Activated T-helper 17 cell treated with anti-CD3 and anti-CD28 coated beads, Interleukin-2, amount 50 U/mL, for 72 hours (primary cell): ENCODE measurements around the gene EPG5. TPM values are rescaled to one million over a fixed set of nuclear protein-coding genes. Genes with fewer than 3 reads are reported as not detected.

Experiments
- ATAC-seq: fragments of 150-1000 bp; cut with Tn5 transposase; replicated peaks from 2 replicates; pipeline ENCODE4 v1.10.0; 2021; ENCODE audit warnings: mild to moderate bottlenecking, moderate library complexity
- H3K27ac Mint-ChIP-seq: one replicate; pipeline ENCODE4 v1.8.0; 2022; ENCODE audit warnings: mixed read lengths
- H3K27me3 Mint-ChIP-seq: one replicate; pipeline ENCODE4 v1.8.0; 2022; ENCODE audit warnings: mixed read lengths
- H3K36me3 Mint-ChIP-seq: one replicate; pipeline ENCODE4 v1.8.0; 2022; ENCODE audit warnings: low read depth, mild to moderate bottlenecking, mixed read lengths
- H3K4me1 Mint-ChIP-seq: one replicate; pipeline ENCODE4 v1.8.0; 2022; ENCODE audit warnings: mixed read lengths
- H3K4me3 Mint-ChIP-seq: one replicate; pipeline ENCODE4 v1.8.0; 2022; ENCODE audit warnings: mild to moderate bottlenecking, mixed read lengths
- H3K9me3 Mint-ChIP-seq: one replicate; pipeline ENCODE4 v1.8.0; 2022; ENCODE audit warnings: mixed read lengths
- total RNA-seq, 2 donors: library from RNA; stranded (reverse); gene quantifications; one replicate each; pipeline ENCODE4 v1.2.3, GENCODE V29; 2022

Gene EPG5
- total RNA-seq, 2 donors from 2014 or later: 22.9 to 24.0 TPM

- H3K36me3 Mint-ChIP-seq: peaks cover 50% of the 10 kb centered on the region
- no peaks in the 10 kb centered on the region for H3K9me3 Mint-ChIP-seq
- H3K4me1 Mint-ChIP-seq: peaks cover 51% of the 10 kb centered on the region
- ATAC-seq: no peak
- H3K27me3 Mint-ChIP-seq: no peaks in the 10 kb centered on the region
- peak overlapping the region; percentile 34 for H3K4me3 Mint-ChIP-seq
- H3K27ac Mint-ChIP-seq: peak overlapping the region; percentile 41
Measured at GRCh38 chr18:45958730-45959129, 8.4 kb downstream of the EPG5 start.

- no peak for ATAC-seq
- Mint-ChIP-seq H3K27ac (no peak overlapping the region), H3K4me1 (peaks cover 51% of the 10 kb centered on the region), H3K4me3 (no peak overlapping the region), H3K27me3 (no peaks in the 10 kb centered on the region), H3K9me3 (no peaks in the 10 kb centered on the region), H3K36me3 (peaks cover 57% of the 10 kb centered on the region)
Measured at GRCh38 chr18:45958027-45958426, 9.1 kb downstream of the EPG5 start.

- H3K36me3 Mint-ChIP-seq: peaks cover 63% of the 10 kb centered on the region
- H3K4me3 Mint-ChIP-seq: no peak overlapping the region
- H3K4me1 Mint-ChIP-seq: peaks cover 48% of the 10 kb centered on the region
- H3K27me3 Mint-ChIP-seq: no peaks in the 10 kb centered on the region
- H3K27ac Mint-ChIP-seq: no peak overlapping the region
- ATAC-seq: no peak
- no peaks in the 10 kb centered on the region for H3K9me3 Mint-ChIP-seq
Measured at GRCh38 chr18:45957100-45957499, 10.0 kb downstream of the EPG5 start.

- Mint-ChIP-seq H3K9me3 (no peaks in the 10 kb centered on the region), H3K27me3 (no peaks in the 10 kb centered on the region), H3K4me1 (peaks cover 30% of the 10 kb centered on the region), H3K4me3 (no peak overlapping the region), H3K36me3 (peaks cover 76% of the 10 kb centered on the region), H3K27ac (peak overlapping the region; percentile 45)
- peak; percentile 45 for ATAC-seq
Measured at GRCh38 chr18:45954070-45954934, 12.8 kb downstream of the EPG5 start.

- no peak overlapping the region for H3K4me3 Mint-ChIP-seq
- no peaks in the 10 kb centered on the region for H3K9me3 Mint-ChIP-seq
- peaks cover 100% of the 10 kb centered on the region for H3K36me3 Mint-ChIP-seq
- H3K27ac Mint-ChIP-seq: no peak overlapping the region
- ATAC-seq: no peak
- H3K4me1 Mint-ChIP-seq: peaks cover 25% of the 10 kb centered on the region
- no peaks in the 10 kb centered on the region for H3K27me3 Mint-ChIP-seq
Measured at GRCh38 chr18:45951016-45951714, 16.0 kb downstream of the EPG5 start.

- Mint-ChIP-seq H3K27ac (no peak overlapping the region), H3K27me3 (no peaks in the 10 kb centered on the region), H3K4me3 (no peak overlapping the region), H3K36me3 (peaks cover 100% of the 10 kb centered on the region), H3K4me1 (peaks cover 8% of the 10 kb centered on the region), H3K9me3 (no peaks in the 10 kb centered on the region)
- no peak for ATAC-seq
Measured at GRCh38 chr18:45945669-45946068, 21.5 kb downstream of the EPG5 start.

- peak overlapping the region; percentile 2 for H3K27ac Mint-ChIP-seq
- no peaks in the 10 kb centered on the region for H3K27me3 Mint-ChIP-seq
- no peaks in the 10 kb centered on the region for H3K9me3 Mint-ChIP-seq
- peak overlapping the region; percentile 1 for H3K4me3 Mint-ChIP-seq
- ATAC-seq: peak; percentile 71
- peaks cover 33% of the 10 kb centered on the region for H3K4me1 Mint-ChIP-seq
- peaks cover 92% of the 10 kb centered on the region for H3K36me3 Mint-ChIP-seq
Measured at GRCh38 chr18:45940724-45941123, 26.4 kb downstream of the EPG5 start.

- ATAC-seq: no peak
- no peak overlapping the region for H3K4me3 Mint-ChIP-seq
- H3K9me3 Mint-ChIP-seq: no peaks in the 10 kb centered on the region
- peaks cover 90% of the 10 kb centered on the region for H3K36me3 Mint-ChIP-seq
- no peak overlapping the region for H3K27ac Mint-ChIP-seq
- peaks cover 35% of the 10 kb centered on the region for H3K4me1 Mint-ChIP-seq
- H3K27me3 Mint-ChIP-seq: no peaks in the 10 kb centered on the region
Measured at GRCh38 chr18:45939236-45939635, 27.9 kb downstream of the EPG5 start.

- Mint-ChIP-seq H3K9me3 (no peaks in the 10 kb centered on the region), H3K27ac (peak overlapping the region; percentile 24), H3K4me1 (peaks cover 35% of the 10 kb centered on the region), H3K27me3 (no peaks in the 10 kb centered on the region), H3K36me3 (peaks cover 89% of the 10 kb centered on the region), H3K4me3 (peak overlapping the region; percentile 3)
- peak; percentile 74 for ATAC-seq
Measured at GRCh38 chr18:45938488-45938935, 28.6 kb downstream of the EPG5 start.

GRCh38 chr18:45935591-45936335 is 31.4 kb downstream of the EPG5 start:
- Mint-ChIP-seq H3K9me3 (no peaks in the 10 kb centered on the region), H3K36me3 (peaks cover 89% of the 10 kb centered on the region), H3K27ac (peak overlapping the region; percentile 28), H3K4me1 (peaks cover 27% of the 10 kb centered on the region), H3K4me3 (peak overlapping the region; percentile 3), H3K27me3 (no peaks in the 10 kb centered on the region)
- ATAC-seq: peak; percentile 77

GRCh38 chr18:45932708-45933107 is 34.4 kb downstream of the EPG5 start:
- H3K36me3 Mint-ChIP-seq: peaks cover 89% of the 10 kb centered on the region
- peaks cover 6% of the 10 kb centered on the region for H3K4me1 Mint-ChIP-seq
- no peaks in the 10 kb centered on the region for H3K9me3 Mint-ChIP-seq
- H3K27ac Mint-ChIP-seq: peak overlapping the region; percentile 59
- ATAC-seq: no peak
- no peak overlapping the region for H3K4me3 Mint-ChIP-seq
- no peaks in the 10 kb centered on the region for H3K27me3 Mint-ChIP-seq

- H3K9me3 Mint-ChIP-seq: no peaks in the 10 kb centered on the region
- H3K4me3 Mint-ChIP-seq: no peak overlapping the region
- no peak for ATAC-seq
- H3K27me3 Mint-ChIP-seq: no peaks in the 10 kb centered on the region
- H3K4me1 Mint-ChIP-seq: peaks cover 4% of the 10 kb centered on the region
- H3K36me3 Mint-ChIP-seq: peaks cover 96% of the 10 kb centered on the region
- H3K27ac Mint-ChIP-seq: no peak overlapping the region
Measured at GRCh38 chr18:45930963-45931362, 36.2 kb downstream of the EPG5 start.

- peaks cover 98% of the 10 kb centered on the region for H3K36me3 Mint-ChIP-seq
- peaks cover 4% of the 10 kb centered on the region for H3K4me1 Mint-ChIP-seq
- no peak overlapping the region for H3K27ac Mint-ChIP-seq
- no peak for ATAC-seq
- no peak overlapping the region for H3K4me3 Mint-ChIP-seq
- H3K9me3 Mint-ChIP-seq: no peaks in the 10 kb centered on the region
- no peaks in the 10 kb centered on the region for H3K27me3 Mint-ChIP-seq
Measured at GRCh38 chr18:45926691-45927090, 40.4 kb downstream of the EPG5 start.

- Mint-ChIP-seq H3K4me3 (no peak overlapping the region), H3K36me3 (peaks cover 98% of the 10 kb centered on the region), H3K4me1 (peaks cover 7% of the 10 kb centered on the region), H3K27ac (no peak overlapping the region), H3K27me3 (no peaks in the 10 kb centered on the region), H3K9me3 (no peaks in the 10 kb centered on the region)
- no peak for ATAC-seq
Measured at GRCh38 chr18:45926085-45926484, 41.0 kb downstream of the EPG5 start.
